ENCODE measurements around the gene ITGAL.

- TF ChIP-seq, protein P1, sequence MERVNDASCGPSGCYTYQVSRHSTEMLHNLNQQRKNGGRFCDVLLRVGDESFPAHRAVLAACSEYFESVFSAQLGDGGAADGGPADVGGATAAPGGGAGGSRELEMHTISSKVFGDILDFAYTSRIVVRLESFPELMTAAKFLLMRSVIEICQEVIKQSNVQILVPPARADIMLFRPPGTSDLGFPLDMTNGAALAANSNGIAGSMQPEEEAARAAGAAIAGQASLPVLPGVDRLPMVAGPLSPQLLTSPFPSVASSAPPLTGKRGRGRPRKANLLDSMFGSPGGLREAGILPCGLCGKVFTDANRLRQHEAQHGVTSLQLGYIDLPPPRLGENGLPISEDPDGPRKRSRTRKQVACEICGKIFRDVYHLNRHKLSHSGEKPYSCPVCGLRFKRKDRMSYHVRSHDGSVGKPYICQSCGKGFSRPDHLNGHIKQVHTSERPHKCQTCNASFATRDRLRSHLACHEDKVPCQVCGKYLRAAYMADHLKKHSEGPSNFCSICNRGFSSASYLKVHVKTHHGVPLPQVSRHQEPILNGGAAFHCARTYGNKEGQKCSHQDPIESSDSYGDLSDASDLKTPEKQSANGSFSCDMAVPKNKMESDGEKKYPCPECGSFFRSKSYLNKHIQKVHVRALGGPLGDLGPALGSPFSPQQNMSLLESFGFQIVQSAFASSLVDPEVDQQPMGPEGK (CRISPR knock-in tag; IDR thresholded peaks at IDR 0.05; ENCODE audit: borderline replicate concordance): no peak
- TF ChIP-seq CSRNP3 (CRISPR knock-in tag; IDR thresholded peaks at IDR 0.05): no peak
- TF ChIP-seq CSDC2 (CRISPR knock-in tag; IDR thresholded peaks at IDR 0.05): no peak
- TF ChIP-seq ISL1 (CRISPR knock-in tag; IDR thresholded peaks at IDR 0.05): no peak
- TF ChIP-seq PPARA (CRISPR knock-in tag; IDR thresholded peaks at IDR 0.05; ENCODE audit: borderline replicate concordance): no peak
- no peak for TF ChIP-seq RARB (CRISPR knock-in tag; IDR thresholded peaks at IDR 0.05)
- TF ChIP-seq, protein P2, sequence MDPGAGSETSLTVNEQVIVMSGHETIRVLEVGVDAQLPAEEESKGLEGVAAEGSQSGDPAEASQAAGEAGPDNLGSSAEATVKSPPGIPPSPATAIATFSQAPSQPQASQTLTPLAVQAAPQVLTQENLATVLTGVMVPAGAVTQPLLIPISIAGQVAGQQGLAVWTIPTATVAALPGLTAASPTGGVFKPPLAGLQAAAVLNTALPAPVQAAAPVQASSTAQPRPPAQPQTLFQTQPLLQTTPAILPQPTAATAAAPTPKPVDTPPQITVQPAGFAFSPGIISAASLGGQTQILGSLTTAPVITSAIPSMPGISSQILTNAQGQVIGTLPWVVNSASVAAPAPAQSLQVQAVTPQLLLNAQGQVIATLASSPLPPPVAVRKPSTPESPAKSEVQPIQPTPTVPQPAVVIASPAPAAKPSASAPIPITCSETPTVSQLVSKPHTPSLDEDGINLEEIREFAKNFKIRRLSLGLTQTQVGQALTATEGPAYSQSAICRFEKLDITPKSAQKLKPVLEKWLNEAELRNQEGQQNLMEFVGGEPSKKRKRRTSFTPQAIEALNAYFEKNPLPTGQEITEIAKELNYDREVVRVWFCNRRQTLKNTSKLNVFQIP (CRISPR knock-in tag; IDR thresholded peaks at IDR 0.05; ENCODE audit: borderline replicate concordance, low read depth): no peak
These were observed 36.7 kb downstream of the ITGAL start for GRCh38 chr16:30509081-30509765.

All from SK-N-SH treated with all-trans-retinoic acid at 6 μM for 48 hours (cell line).